Ishikawa (cell line): Measurements from ENCODE around the gene NSMCE4A.

Experiments used
- CEBPB ChIP-seq: IDR thresholded peaks from 2 replicates; pipeline ENCODE4 v1.6.1; 2012
- CREB1 ChIP-seq: IDR thresholded peaks from 2 replicates; pipeline ENCODE4 v1.6.1; 2012; ENCODE audit warnings: low read depth
- EGR1 ChIP-seq: IDR thresholded peaks from 2 replicates; pipeline ENCODE4 v1.6.1; 2012
- EP300 ChIP-seq: IDR thresholded peaks from 2 replicates; pipeline ENCODE4 v1.6.1; 2012; ENCODE audit warnings: borderline replicate concordance
- FOXM1 ChIP-seq: IDR thresholded peaks from 2 replicates; pipeline ENCODE4 v1.6.1; 2012; ENCODE audit warnings: low read depth, borderline replicate concordance
- NFIC ChIP-seq: IDR thresholded peaks from 2 replicates; pipeline ENCODE4 v1.6.1; 2012
- RAD21 ChIP-seq: IDR thresholded peaks from 2 replicates; pipeline ENCODE4 v1.6.1; 2012; ENCODE audit warnings: low read depth
- TAF1 ChIP-seq: IDR thresholded peaks from 2 replicates; pipeline ENCODE4 v1.6.1; 2012; ENCODE audit warnings: low read depth, mild to moderate bottlenecking
- TCF12 ChIP-seq: IDR thresholded peaks from 2 replicates; pipeline ENCODE4 v1.6.1; 2012; ENCODE audit warnings: low read depth
- TEAD4 ChIP-seq: IDR thresholded peaks from 2 replicates; pipeline ENCODE4 v1.6.1; 2012
- YY1 ChIP-seq: IDR thresholded peaks from 2 replicates; pipeline ENCODE4 v1.6.1; 2012; ENCODE audit warnings: low read depth
- ZBTB7A ChIP-seq: IDR thresholded peaks from 2 replicates; pipeline ENCODE4 v1.6.1; 2012; ENCODE audit warnings: low read depth
- TF ChIP-seq, protein P1 (sequence below): IDR thresholded peaks from 2 replicates; pipeline ENCODE4 v1.6.1; 2012
- TF ChIP-seq, protein P2 (sequence below): IDR thresholded peaks from 2 replicates; pipeline ENCODE4 v1.6.1; 2012
- TF ChIP-seq, protein P3 (sequence below): IDR thresholded peaks from 2 replicates; pipeline ENCODE4 v1.6.1; 2012; ENCODE audit warnings: low read depth, mild to moderate bottlenecking

The NSMCE4A gene

GRCh38 chr10:122020226-122020625 is 45.2 kb upstream of the NSMCE4A start:
- TF ChIP-seq RAD21 (no peak), EP300 (no peak), FOXM1 (no peak), TAF1 (no peak), CEBPB (no peak), ZBTB7A (no peak), NFIC (no peak), TEAD4 (no peak), YY1 (no peak), TCF12 (no peak), EGR1 (no peak)
- TF ChIP-seq, protein P1, sequence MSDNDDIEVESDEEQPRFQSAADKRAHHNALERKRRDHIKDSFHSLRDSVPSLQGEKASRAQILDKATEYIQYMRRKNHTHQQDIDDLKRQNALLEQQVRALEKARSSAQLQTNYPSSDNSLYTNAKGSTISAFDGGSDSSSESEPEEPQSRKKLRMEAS = no peak
- TF ChIP-seq, protein P2, sequence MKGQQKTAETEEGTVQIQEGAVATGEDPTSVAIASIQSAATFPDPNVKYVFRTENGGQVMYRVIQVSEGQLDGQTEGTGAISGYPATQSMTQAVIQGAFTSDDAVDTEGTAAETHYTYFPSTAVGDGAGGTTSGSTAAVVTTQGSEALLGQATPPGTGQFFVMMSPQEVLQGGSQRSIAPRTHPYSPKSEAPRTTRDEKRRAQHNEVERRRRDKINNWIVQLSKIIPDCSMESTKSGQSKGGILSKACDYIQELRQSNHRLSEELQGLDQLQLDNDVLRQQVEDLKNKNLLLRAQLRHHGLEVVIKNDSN = no peak

GRCh38 chr10:122019414-122019975 is 44.5 kb upstream of the NSMCE4A start:
- TF ChIP-seq RAD21 (no peak), FOXM1 (peak; percentile 50; the same call in 1 of the 2 replicates), CEBPB (peak; percentile 68), EGR1 (peak; percentile 85), YY1 (peak; percentile 50; the same call in 1 of the 2 replicates), TEAD4 (peak; percentile 87), ZBTB7A (no peak; the same call in 1 of the 2 replicates), TAF1 (peak; percentile 25; the same call in 1 of the 2 replicates), NFIC (peak; percentile 66; the same call in 1 of the 2 replicates), EP300 (peak; percentile 83), TCF12 (peak; percentile 91), CREB1 (no peak)
- TF ChIP-seq, protein P1 = peak; percentile 88
- TF ChIP-seq, protein P2 = peak; percentile 34; the same call in 1 of the 2 replicates
- TF ChIP-seq, protein P3, sequence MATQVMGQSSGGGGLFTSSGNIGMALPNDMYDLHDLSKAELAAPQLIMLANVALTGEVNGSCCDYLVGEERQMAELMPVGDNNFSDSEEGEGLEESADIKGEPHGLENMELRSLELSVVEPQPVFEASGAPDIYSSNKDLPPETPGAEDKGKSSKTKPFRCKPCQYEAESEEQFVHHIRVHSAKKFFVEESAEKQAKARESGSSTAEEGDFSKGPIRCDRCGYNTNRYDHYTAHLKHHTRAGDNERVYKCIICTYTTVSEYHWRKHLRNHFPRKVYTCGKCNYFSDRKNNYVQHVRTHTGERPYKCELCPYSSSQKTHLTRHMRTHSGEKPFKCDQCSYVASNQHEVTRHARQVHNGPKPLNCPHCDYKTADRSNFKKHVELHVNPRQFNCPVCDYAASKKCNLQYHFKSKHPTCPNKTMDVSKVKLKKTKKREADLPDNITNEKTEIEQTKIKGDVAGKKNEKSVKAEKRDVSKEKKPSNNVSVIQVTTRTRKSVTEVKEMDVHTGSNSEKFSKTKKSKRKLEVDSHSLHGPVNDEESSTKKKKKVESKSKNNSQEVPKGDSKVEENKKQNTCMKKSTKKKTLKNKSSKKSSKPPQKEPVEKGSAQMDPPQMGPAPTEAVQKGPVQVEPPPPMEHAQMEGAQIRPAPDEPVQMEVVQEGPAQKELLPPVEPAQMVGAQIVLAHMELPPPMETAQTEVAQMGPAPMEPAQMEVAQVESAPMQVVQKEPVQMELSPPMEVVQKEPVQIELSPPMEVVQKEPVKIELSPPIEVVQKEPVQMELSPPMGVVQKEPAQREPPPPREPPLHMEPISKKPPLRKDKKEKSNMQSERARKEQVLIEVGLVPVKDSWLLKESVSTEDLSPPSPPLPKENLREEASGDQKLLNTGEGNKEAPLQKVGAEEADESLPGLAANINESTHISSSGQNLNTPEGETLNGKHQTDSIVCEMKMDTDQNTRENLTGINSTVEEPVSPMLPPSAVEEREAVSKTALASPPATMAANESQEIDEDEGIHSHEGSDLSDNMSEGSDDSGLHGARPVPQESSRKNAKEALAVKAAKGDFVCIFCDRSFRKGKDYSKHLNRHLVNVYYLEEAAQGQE = 0 out of 2 replicates have a peak, but pooled peaks have one; percentile 11

DNA sequence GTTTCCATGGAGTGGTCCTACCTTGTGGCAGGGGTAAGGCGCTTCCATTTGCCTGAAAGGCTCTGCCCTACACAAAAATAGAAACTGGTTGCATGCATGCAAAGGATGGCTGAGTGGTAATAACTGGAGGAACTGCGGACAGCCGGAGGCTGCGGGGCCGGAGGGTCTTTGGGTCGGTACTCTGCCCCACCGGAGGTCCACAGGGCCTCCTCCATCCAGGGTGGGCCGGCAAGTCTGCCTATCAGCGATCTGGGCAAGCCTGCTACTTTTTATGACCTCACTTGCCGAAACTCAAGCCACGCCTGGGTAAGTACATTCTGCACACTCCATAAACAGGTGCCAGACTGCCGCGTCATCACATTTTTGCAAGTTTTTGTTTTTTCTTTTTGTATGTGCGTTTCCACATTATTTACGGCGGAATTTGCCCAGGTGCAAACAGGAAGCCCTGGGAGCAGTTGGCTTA is 44.0 kb upstream of the NSMCE4A start:
- TF ChIP-seq ZBTB7A (peak; percentile 89; the same call in 1 of the 2 replicates), CEBPB (no peak), NFIC (no peak), EGR1 (no peak), FOXM1 (0 out of 2 replicates have a peak, but pooled peaks have one; percentile 46), EP300 (no peak), YY1 (peak; percentile 21; the same call in 1 of the 2 replicates), TAF1 (peak; percentile 14; the same call in 1 of the 2 replicates), RAD21 (0 out of 2 replicates have a peak, but pooled peaks have one; percentile 0), TCF12 (no peak), TEAD4 (no peak; the same call in 1 of the 2 replicates), CREB1 (peak; percentile 63; the same call in 1 of the 2 replicates)
- TF ChIP-seq, protein P1 = no peak
- TF ChIP-seq, protein P2 = no peak
- TF ChIP-seq, protein P3 = no peak

GRCh38 chr10:122018491-122018890 is 43.5 kb upstream of the NSMCE4A start:
- no peak for TF ChIP-seq CEBPB
- TF ChIP-seq TAF1 = no peak
- no peak for TF ChIP-seq RAD21
- TF ChIP-seq, protein P3 = no peak
- no peak for TF ChIP-seq FOXM1
- TF ChIP-seq YY1 = no peak
